ENCODE data around the gene CEP95.
"Not testable (repeated sequence)": the region's sequence is repeated elsewhere in the genome, so short reads cannot be mapped to it uniquely, and the experiment has no call there.

The CEP95 gene

GRCh38 chr17:64466019-64466735 lies 40.6 kb upstream of the CEP95 start:
- no peak for TF ChIP-seq CTCF (IDR thresholded peaks at IDR 0.05; ENCODE audit: control insufficient read depth, extremely low read depth, insufficient read depth)
- DNase-seq (ENCODE audit: low read depth): no peak
- no peak overlapping the region for H3K4me3 ChIP-seq (ENCODE audit: low read depth, low read length)

- not testable (repeated sequence) for H3K4me3 ChIP-seq (ENCODE audit: low read depth, low read length); DNase-seq (ENCODE audit: low read depth)
These were observed 39.9 kb upstream of the CEP95 start for GRCh38 chr17:64466834-64467233.

GRCh38 chr17:64470625-64471024 lies 36.2 kb upstream of the CEP95 start:
- TF ChIP-seq CTCF (IDR thresholded peaks at IDR 0.05; ENCODE audit: control insufficient read depth, extremely low read depth, insufficient read depth): no peak
- DNase-seq (ENCODE audit: low read depth): no peak
- H3K4me3 ChIP-seq (ENCODE audit: low read depth, low read length): no peak overlapping the region

- TF ChIP-seq CTCF (IDR thresholded peaks at IDR 0.05; ENCODE audit: control insufficient read depth, extremely low read depth, insufficient read depth): no peak
- no peak overlapping the region for H3K4me3 ChIP-seq (ENCODE audit: low read depth, low read length)
- no peak for DNase-seq (ENCODE audit: low read depth)
These were observed 35.3 kb upstream of the CEP95 start for GRCh38 chr17:64471440-64471839.

- no peak for TF ChIP-seq CTCF (IDR thresholded peaks at IDR 0.05; ENCODE audit: control insufficient read depth, extremely low read depth, insufficient read depth)
- no peak for DNase-seq (ENCODE audit: low read depth)
- H3K4me3 ChIP-seq (ENCODE audit: low read depth, low read length): no peak overlapping the region
These were observed 34.2 kb upstream of the CEP95 start for GRCh38 chr17:64472564-64472963.

GRCh38 chr17:64477849-64478248 lies 28.9 kb upstream of the CEP95 start:
- no peak overlapping the region for H3K4me3 ChIP-seq (ENCODE audit: low read depth, low read length)
- no peak for DNase-seq (ENCODE audit: low read depth)
- no peak for TF ChIP-seq CTCF (IDR thresholded peaks at IDR 0.05; ENCODE audit: control insufficient read depth, extremely low read depth, insufficient read depth)

- DNase-seq (ENCODE audit: low read depth): no peak
These were observed 25.8 kb upstream of the CEP95 start for GRCh38 chr17:64480951-64481350.

More at GRCh38 chr17:64480951-64481350, 25.8 kb upstream of the CEP95 start:
- no peak for TF ChIP-seq CTCF (IDR thresholded peaks at IDR 0.05; ENCODE audit: control insufficient read depth, extremely low read depth, insufficient read depth)
- no peak overlapping the region for H3K4me3 ChIP-seq (ENCODE audit: low read depth, low read length)

All from LNCaP clone FGC (cell line).